Sigmoid colon (tissue), 7 donors: ENCODE results near the gene HIF3A. TPM values are rescaled to one million over a fixed set of nuclear protein-coding genes. Genes with fewer than 3 reads are reported as not detected.
A peak's percentile ranks its signal among the peaks of the same experiment; 100 is the strongest.

Source experiments
- DNase-seq: peaks from one replicate; pipeline ENCODE4 v3.0.0-alpha.2; 2019
- H3K27ac ChIP-seq, 4 donors: fragments of 200-600 bp; sonication (generic); one replicate each; pipeline ENCODE4 v1.5.1; 2016 to 2019; ENCODE audit warnings: mild to moderate bottlenecking in 1 of 4
- H3K27me3 ChIP-seq, 3 donors: fragments of 200-600 bp; sonication (generic); one replicate each; pipeline ENCODE4 v1.5.1; 2019; ENCODE audit warnings: mild to moderate bottlenecking in 1 of 3
- H3K36me3 ChIP-seq, 4 donors: fragments of 200-600 bp; sonication (generic); one replicate each; pipeline ENCODE4 v1.5.1; 2016 to 2019
- H3K4me1 ChIP-seq, 4 donors: fragments of 200-600 bp; sonication (generic); one replicate each; pipeline ENCODE4 v1.5.1; 2017 to 2019
- H3K4me3 ChIP-seq, 4 donors: fragments of 200-600 bp; sonication (generic); one replicate each; pipeline ENCODE4 v1.5.1; 2017 to 2019; ENCODE audit warnings: mild to moderate bottlenecking in 2 of 4, moderate library complexity in 1 of 4
- H3K9me3 ChIP-seq, 4 donors: fragments of 200-600 bp in 3 of 4; sonication (generic) in 3 of 4; one replicate each; pipeline versions ENCODE4 v1.5.1 to v1.6.1; 2013 to 2019
- EP300 ChIP-seq, 4 donors: sonication (generic); formaldehyde crosslinking; IDR thresholded peaks; one replicate each; pipeline ENCODE4 v1.6.1; 2017; ENCODE audit warnings: antibody characterized with exemption in 4 of 4
- POLR2A ChIP-seq, 2 donors: fragments of 450-650 bp; IDR thresholded peaks; one replicate each; pipeline ENCODE4 v1.6.1; 2016; ENCODE audit warnings: antibody characterized with exemption in 2 of 2, mild to moderate bottlenecking in 2 of 2, moderate library complexity in 2 of 2
- POLR2AphosphoS5 ChIP-seq, 4 donors: sonication (generic); formaldehyde crosslinking; IDR thresholded peaks; one replicate each; pipeline ENCODE4 v1.6.1; 2017; ENCODE audit warnings: antibody characterized with exemption in 4 of 4
- WGBS, 2 donors: extraction: QIAGEN DNeasy Blood & Tissue Kit; methylation state at CpG; one replicate each; pipeline ENCODE4 v1.1.7; 2013; 5-methylcytosine and 5-hydroxymethylcytosine counted together
- intact Hi-C: fragments of 100-400 bp; cut with DNase I; formaldehyde crosslinking; loops from one replicate; pipeline ENCODE4 v1.15.1; 2023
- polyA plus RNA-seq, 3 donors: library from polyadenylated mRNA; stranded (reverse); fragments of 200-250 nt; gene quantifications; one replicate each; pipeline ENCODE4 v1.2.3, GENCODE V29; 2013
- total RNA-seq, 4 donors: library from RNA; depleted of rRNA; stranded (reverse); fragments of >200 nt; gene quantifications; one replicate each; pipeline ENCODE4 v1.1.0, GENCODE V29; 2016
- TF ChIP-seq, protein P1 (sequence below), 4 experiments: fragments of 450-650 bp in 3 of 4; fragments of 200-600 bp in 1 of 4; IDR thresholded peaks; one replicate each; pipeline ENCODE4 v1.5.1; 2016 to 2019; ENCODE audit warnings: antibody characterized with exemption in 4 of 4, mild to moderate bottlenecking in 3 of 4, moderate library complexity in 2 of 4
- donor health status: healthy with polysubstance abuse.
- donor health status: Bipolar disorder and iron deficiency.
- donor health status: healthy.

The HIF3A gene
- total and polyA plus RNA-seq, 7 donors = 1.8 to 310 (median 63.0) TPM

GRCh38 chr19:46291829-46292228, 5.0 kb upstream of the HIF3A start:
- Histone ChIP-seq H3K27ac (no peak overlapping the region), H3K9me3 (peaks cover 0 to 9% (median 7%) of the 10 kb centered on the region in 4 donors), H3K4me1 (peaks cover 0 to 18% (median 16%) of the 10 kb centered on the region in 4 donors), H3K27me3 (no peaks in the 10 kb centered on the region), H3K4me3 (no peak overlapping the region), H3K36me3 (no peaks in the 10 kb centered on the region)
- TF ChIP-seq POLR2AphosphoS5 (IDR thresholded peaks at IDR 0.05) = no peak
- TF ChIP-seq EP300 (IDR thresholded peaks at IDR 0.05) = no peak
- no peak for TF ChIP-seq POLR2A (IDR thresholded peaks at IDR 0.05)
- TF ChIP-seq, protein P1, sequence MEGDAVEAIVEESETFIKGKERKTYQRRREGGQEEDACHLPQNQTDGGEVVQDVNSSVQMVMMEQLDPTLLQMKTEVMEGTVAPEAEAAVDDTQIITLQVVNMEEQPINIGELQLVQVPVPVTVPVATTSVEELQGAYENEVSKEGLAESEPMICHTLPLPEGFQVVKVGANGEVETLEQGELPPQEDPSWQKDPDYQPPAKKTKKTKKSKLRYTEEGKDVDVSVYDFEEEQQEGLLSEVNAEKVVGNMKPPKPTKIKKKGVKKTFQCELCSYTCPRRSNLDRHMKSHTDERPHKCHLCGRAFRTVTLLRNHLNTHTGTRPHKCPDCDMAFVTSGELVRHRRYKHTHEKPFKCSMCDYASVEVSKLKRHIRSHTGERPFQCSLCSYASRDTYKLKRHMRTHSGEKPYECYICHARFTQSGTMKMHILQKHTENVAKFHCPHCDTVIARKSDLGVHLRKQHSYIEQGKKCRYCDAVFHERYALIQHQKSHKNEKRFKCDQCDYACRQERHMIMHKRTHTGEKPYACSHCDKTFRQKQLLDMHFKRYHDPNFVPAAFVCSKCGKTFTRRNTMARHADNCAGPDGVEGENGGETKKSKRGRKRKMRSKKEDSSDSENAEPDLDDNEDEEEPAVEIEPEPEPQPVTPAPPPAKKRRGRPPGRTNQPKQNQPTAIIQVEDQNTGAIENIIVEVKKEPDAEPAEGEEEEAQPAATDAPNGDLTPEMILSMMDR (IDR thresholded peaks at IDR 0.05) = no peak
- DNase-seq = no peak
- intact Hi-C loops = no loop called here

DNA sequence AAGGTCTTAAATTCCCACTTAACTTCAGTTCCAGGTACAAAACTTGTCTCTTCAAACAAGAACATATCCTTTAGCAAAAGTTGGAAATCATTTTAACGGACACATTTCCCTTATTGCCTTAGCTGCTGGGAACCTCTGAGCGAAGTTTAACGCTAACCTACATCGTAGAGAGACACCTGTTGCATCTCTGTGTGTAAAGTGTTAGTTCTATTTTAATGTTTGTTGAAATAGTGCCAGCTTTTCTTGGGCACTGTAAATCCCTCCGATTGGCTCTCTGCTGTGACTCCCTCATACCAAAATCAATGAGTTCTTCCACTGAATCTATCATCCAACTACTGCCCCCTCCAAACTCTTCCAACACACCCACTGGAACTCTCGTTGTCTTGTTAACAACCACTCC, 2.3 kb upstream of the HIF3A start:
- no peak overlapping the region for H3K27ac ChIP-seq
- intact Hi-C loops = no loop called here
- TF ChIP-seq POLR2AphosphoS5 (IDR thresholded peaks at IDR 0.05) = no peak
- TF ChIP-seq POLR2A (IDR thresholded peaks at IDR 0.05) = no peak
- TF ChIP-seq EP300 (IDR thresholded peaks at IDR 0.05) = no peak
- TF ChIP-seq, protein P1 (IDR thresholded peaks at IDR 0.05) = no peak
- H3K9me3 ChIP-seq = peaks cover 0 to 9% (median 7%) of the 10 kb centered on the region in 4 donors
- 25 to 75% methylated on average over 6 of the region's 6 CpGs for WGBS, 2 donors
- H3K4me3 ChIP-seq = no peak overlapping the region
- no peak for DNase-seq
- peaks cover 0 to 26% (median 19%) of the 10 kb centered on the region in 4 donors for H3K4me1 ChIP-seq
- H3K36me3 ChIP-seq = no peaks in the 10 kb centered on the region
- H3K27me3 ChIP-seq = no peaks in the 10 kb centered on the region

DNA sequence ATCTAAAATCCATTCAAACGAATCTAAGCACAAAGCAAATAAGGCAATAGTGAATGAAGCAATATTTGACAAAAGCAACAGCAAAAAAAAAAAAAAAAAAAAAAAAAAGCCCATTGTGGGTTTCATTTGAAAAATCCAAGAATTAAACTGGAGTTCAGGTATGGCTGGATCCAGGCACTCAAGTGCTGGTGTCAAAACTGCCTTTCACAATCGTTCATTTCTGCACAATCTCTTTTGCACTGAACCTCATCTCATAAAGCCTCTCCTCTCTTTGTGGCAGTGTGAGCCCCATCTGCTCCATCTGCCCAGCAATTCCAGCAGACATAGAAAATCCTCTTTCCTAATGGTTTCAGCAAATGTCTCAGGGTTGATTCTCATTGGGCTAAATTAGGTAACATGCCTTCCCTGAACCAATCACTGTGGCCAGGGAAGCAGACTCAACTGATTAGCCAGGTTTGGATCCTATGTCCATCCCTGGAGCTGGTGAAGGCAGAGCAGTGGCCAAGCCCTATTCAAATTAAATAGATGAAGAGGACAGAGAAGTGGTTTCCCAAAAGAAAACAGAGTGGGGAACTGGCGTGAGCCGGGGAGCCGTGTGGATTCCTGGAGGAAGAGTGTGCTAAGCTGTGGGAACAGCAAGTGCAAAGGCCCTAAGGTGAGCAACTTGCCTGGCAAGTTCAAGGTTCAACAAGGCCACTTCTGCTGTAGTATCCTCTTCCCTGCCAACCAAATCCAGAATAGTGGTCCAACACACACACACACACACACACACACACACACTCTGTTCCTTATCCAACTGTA, 1.2 kb upstream of the HIF3A start:
- Histone ChIP-seq H3K9me3 (no peaks in the 10 kb centered on the region), H3K27me3 (no peaks in the 10 kb centered on the region), H3K36me3 (no peaks in the 10 kb centered on the region), H3K4me3 (no peak overlapping the region), H3K4me1 (peaks cover 0 to 35% (median 28%) of the 10 kb centered on the region in 4 donors), H3K27ac (peak overlapping the region; percentile 31 to 97 (median 91))
- intact Hi-C loops = loop anchor here (5.0 kb wide), 1 partner anchor 1548 kb away; the partner anchor contains the start of gene BCL3
- DNase-seq = no peak
- 42 to 70% methylated on average over 5 of the region's 5 CpGs for WGBS, 2 donors
- TF ChIP-seq POLR2AphosphoS5 (IDR thresholded peaks at IDR 0.05) (no peak), POLR2A (IDR thresholded peaks at IDR 0.05) (no peak), EP300 (IDR thresholded peaks at IDR 0.05) (no peak)
- TF ChIP-seq, protein P1 (IDR thresholded peaks at IDR 0.05) = no peak

DNA sequence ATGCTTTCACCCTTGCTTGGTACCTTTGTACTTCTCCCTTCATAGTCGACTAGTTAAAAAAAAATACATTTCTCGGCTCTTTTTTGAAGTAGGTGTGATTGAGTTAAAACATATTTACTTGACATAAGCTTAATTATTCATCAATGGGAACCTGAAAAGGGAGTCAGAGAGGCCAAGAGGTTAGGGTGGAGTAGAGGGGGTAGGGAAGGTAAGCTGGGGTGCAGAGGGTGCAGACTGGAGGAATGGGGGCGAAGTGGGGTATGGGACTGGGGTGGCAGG, 701 bp upstream of the HIF3A start:
- WGBS, 2 donors = 23 to 54% methylated on average over 3 of the region's 3 CpGs
- H3K9me3 ChIP-seq = no peaks in the 10 kb centered on the region
- no peak for TF ChIP-seq POLR2A (IDR thresholded peaks at IDR 0.05)
- TF ChIP-seq, protein P1 (IDR thresholded peaks at IDR 0.05) = no peak
- TF ChIP-seq EP300 (IDR thresholded peaks at IDR 0.05) = no peak

More for the DNA sequence above, 701 bp upstream of the HIF3A start:
- intact Hi-C loops = loop anchor here (5.0 kb wide), 1 partner anchor 1549 kb away; the partner anchor contains the start of gene BCL3
- Histone ChIP-seq H3K27me3 (no peaks in the 10 kb centered on the region), H3K4me1 (peaks cover 0 to 40% (median 30%) of the 10 kb centered on the region in 4 donors), H3K27ac (peak overlapping the region; percentile 87 to 97 (median 91)), H3K36me3 (no peaks in the 10 kb centered on the region), H3K4me3 (no peak overlapping the region)
- DNase-seq = no peak
